ENCODE data around the gene MSRB1. TPM values are rescaled to one million over a fixed set of nuclear protein-coding genes. Genes with fewer than 3 reads are reported as not detected.
A peak's percentile ranks its signal among the peaks of the same experiment; 100 is the strongest.

The MSRB1 gene
- total RNA-seq, 1 donor from 2014 or later = 23.7 TPM

DNA sequence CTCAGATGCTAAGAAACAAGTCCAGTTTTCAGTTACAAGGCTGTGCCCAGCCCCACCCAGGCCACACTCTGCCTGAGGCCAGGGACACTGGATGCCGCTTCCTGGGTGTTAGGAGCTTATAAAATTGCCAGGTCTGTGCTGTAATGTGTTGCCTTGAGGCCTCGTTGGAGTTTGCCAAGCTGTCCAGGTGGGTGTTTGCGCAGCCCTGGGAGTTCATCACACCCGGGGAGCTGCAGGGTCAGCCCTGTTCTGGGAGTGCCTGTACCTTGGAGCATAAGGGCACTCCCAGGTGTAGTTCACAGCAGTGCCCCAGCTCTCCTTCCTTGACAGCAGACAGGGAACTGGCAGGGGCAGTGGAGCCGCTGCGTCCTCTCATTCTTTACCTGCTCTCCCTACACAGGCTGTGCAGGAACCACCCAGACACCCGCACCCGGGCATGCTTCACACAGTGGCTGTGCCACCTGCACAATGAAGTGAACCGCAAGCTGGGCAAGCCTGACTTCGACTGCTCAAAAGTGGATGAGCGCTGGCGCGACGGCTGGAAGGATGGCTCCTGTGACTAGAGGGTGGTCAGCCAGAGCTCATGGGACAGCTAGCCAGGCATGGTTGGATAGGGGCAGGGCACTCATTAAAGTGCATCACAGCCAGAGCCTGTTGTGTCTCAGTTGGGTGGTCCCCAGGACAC is 42.6 kb upstream of the MSRB1 start:
- no peak overlapping the region for H3K4me3 ChIP-seq (ENCODE audit: insufficient read depth, low read depth, low read length)
- H3K36me3 ChIP-seq (ENCODE audit: insufficient read depth, low read length) = peaks cover 5% of the 10 kb centered on the region
- H2AFZ ChIP-seq (ENCODE audit: low read depth, low read length) = no peak overlapping the region
- peaks cover 36% of the 10 kb centered on the region for H3K27me3 ChIP-seq (ENCODE audit: insufficient read depth, low read length)
- no peak for TF ChIP-seq EZH2 (IDR thresholded peaks at IDR 0.05; ENCODE audit: insufficient read depth, low read length)
- TF ChIP-seq, protein P1, sequence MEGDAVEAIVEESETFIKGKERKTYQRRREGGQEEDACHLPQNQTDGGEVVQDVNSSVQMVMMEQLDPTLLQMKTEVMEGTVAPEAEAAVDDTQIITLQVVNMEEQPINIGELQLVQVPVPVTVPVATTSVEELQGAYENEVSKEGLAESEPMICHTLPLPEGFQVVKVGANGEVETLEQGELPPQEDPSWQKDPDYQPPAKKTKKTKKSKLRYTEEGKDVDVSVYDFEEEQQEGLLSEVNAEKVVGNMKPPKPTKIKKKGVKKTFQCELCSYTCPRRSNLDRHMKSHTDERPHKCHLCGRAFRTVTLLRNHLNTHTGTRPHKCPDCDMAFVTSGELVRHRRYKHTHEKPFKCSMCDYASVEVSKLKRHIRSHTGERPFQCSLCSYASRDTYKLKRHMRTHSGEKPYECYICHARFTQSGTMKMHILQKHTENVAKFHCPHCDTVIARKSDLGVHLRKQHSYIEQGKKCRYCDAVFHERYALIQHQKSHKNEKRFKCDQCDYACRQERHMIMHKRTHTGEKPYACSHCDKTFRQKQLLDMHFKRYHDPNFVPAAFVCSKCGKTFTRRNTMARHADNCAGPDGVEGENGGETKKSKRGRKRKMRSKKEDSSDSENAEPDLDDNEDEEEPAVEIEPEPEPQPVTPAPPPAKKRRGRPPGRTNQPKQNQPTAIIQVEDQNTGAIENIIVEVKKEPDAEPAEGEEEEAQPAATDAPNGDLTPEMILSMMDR (IDR thresholded peaks at IDR 0.05; ENCODE audit: insufficient read depth, low read depth, low read length) = no peak
- no peak overlapping the region for H3K9ac ChIP-seq (ENCODE audit: low read length)
- Mint-ChIP-seq H3K27me3 (ENCODE audit: low read depth, unreplicated experiment) (peaks cover 26% of the 10 kb centered on the region), H3K36me3 (ENCODE audit: low read depth, unreplicated experiment) (peaks cover 2% of the 10 kb centered on the region), H3K27ac (ENCODE audit: unreplicated experiment) (no peak overlapping the region), H3K4me1 (ENCODE audit: low read depth, unreplicated experiment) (peaks cover 2% of the 10 kb centered on the region), H3K4me3 (ENCODE audit: unreplicated experiment) (peak overlapping the region; percentile 86), H3K9me3 (ENCODE audit: unreplicated experiment) (no peaks in the 10 kb centered on the region)
- H3K4me1 ChIP-seq (ENCODE audit: insufficient read depth, low read length) = peaks cover 17% of the 10 kb centered on the region
- H4K20me1 ChIP-seq (ENCODE audit: insufficient read depth, low read length) = peaks cover 35% of the 10 kb centered on the region
- H3K27ac ChIP-seq (ENCODE audit: low read depth, low read length) = no peak overlapping the region
- H3K79me2 ChIP-seq (ENCODE audit: insufficient read depth, low read length) = peaks cover 16% of the 10 kb centered on the region
- FAIRE-seq (no peak), DNase-seq (ENCODE audit: low read depth) (no peak)
- peak overlapping the region; percentile 91 for H3K4me2 ChIP-seq (ENCODE audit: low read length)
- no peaks in the 10 kb centered on the region for H3K9me3 ChIP-seq (ENCODE audit: insufficient read depth, low read depth, low read length)

DNA sequence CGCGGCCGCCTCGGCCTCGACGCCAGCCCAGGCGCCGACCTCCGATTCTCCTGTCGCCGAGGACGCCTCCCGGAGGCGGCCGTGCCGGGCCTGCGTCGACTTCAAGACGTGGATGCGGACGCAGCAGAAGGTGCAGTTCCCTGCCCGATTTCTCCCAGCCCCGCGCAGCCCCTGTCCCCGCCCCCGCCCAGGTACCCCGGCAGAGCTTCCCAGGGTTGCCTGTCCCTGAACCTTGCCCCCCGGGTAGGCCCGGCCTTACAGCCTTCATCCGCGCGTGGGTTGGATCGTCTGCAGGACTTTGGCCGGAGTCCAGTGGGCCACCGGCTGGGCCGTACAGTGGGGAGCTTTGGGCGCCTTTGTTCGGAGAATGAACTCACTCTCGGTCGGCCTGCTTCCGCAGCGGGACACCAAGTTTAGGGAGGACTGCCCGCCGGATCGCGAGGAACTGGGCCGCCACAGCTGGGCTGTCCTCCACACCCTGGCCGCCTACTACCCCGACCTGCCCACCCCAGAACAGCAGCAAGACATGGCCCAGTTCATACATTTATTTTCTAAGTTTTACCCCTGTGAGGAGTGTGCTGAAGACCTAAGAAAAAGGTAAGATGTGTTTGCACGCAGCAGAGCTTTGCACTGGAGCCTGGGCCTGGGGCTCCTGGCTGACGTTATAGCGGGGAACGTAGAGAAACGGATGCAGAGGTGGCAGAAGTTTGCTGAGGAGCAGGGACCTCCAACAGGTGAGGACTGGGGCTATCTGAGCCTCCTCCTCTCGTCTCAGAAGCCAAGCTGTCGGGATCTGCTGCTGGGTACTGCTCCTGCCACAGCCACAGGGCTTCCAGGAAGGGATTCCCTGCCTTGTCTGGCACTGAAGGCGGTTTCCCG is 41.6 kb upstream of the MSRB1 start:
- DNase-seq (ENCODE audit: low read depth) = peak; percentile 10
- Histone ChIP-seq H3K27ac (ENCODE audit: low read depth, low read length) (no peak overlapping the region), H2AFZ (ENCODE audit: low read depth, low read length) (peak overlapping the region; percentile 60), H3K9ac (ENCODE audit: low read length) (peak overlapping the region; percentile 83), H3K79me2 (ENCODE audit: insufficient read depth, low read length) (peaks cover 16% of the 10 kb centered on the region), H3K27me3 (ENCODE audit: insufficient read depth, low read length) (peaks cover 40% of the 10 kb centered on the region), H3K4me2 (ENCODE audit: low read length) (peak overlapping the region; percentile 91), H3K4me3 (ENCODE audit: insufficient read depth, low read depth, low read length) (peak overlapping the region; percentile 68), H3K9me3 (ENCODE audit: insufficient read depth, low read depth, low read length) (no peaks in the 10 kb centered on the region), H4K20me1 (ENCODE audit: insufficient read depth, low read length) (peaks cover 45% of the 10 kb centered on the region), H3K36me3 (ENCODE audit: insufficient read depth, low read length) (peaks cover 5% of the 10 kb centered on the region), H3K4me1 (ENCODE audit: insufficient read depth, low read length) (peaks cover 15% of the 10 kb centered on the region)
- Mint-ChIP-seq H3K27ac (ENCODE audit: unreplicated experiment) (peak overlapping the region; percentile 58), H3K36me3 (ENCODE audit: low read depth, unreplicated experiment) (peaks cover 2% of the 10 kb centered on the region), H3K9me3 (ENCODE audit: unreplicated experiment) (no peaks in the 10 kb centered on the region), H3K4me3 (ENCODE audit: unreplicated experiment) (peak overlapping the region; percentile 86), H3K4me1 (ENCODE audit: low read depth, unreplicated experiment) (peaks cover 2% of the 10 kb centered on the region), H3K27me3 (ENCODE audit: low read depth, unreplicated experiment) (peaks cover 29% of the 10 kb centered on the region)
- no peak for TF ChIP-seq EZH2 (IDR thresholded peaks at IDR 0.05; ENCODE audit: insufficient read depth, low read length)
- TF ChIP-seq, protein P1 (IDR thresholded peaks at IDR 0.05; ENCODE audit: insufficient read depth, low read depth, low read length) = no peak
- FAIRE-seq = no peak

Data from astrocyte (in vitro differentiated cells and primary cell).